Transverse colon (tissue), 4 donors: ENCODE data around the gene MAGI2. TPM values are rescaled to one million over a fixed set of nuclear protein-coding genes. Genes with fewer than 3 reads are reported as not detected.

ENCODE experiments used
- DNase-seq: peaks from one replicate; pipeline ENCODE4 v3.0.0-alpha.2; 2019
- H3K27ac ChIP-seq, 4 donors: fragments of 200-600 bp; sonication (generic); 2 replicates each; pipeline ENCODE4 v1.5.1; 2016 to 2018; ENCODE audit warnings: inconsistent platforms in 4 of 4
- H3K27me3 ChIP-seq: fragments of 200-600 bp; sonication (generic); 2 replicates; pipeline ENCODE4 v1.5.1; 2017; ENCODE audit warnings: inconsistent platforms
- H3K36me3 ChIP-seq, 4 donors: fragments of 200-600 bp; sonication (generic); 2 replicates each; pipeline ENCODE4 v1.5.1; 2017 to 2019; ENCODE audit warnings: inconsistent platforms in 4 of 4
- H3K4me1 ChIP-seq, 4 donors: fragments of 200-600 bp; sonication (generic); 2 replicates each; pipeline ENCODE4 v1.5.1; 2017 to 2020; ENCODE audit warnings: inconsistent platforms in 4 of 4
- H3K4me3 ChIP-seq, 4 donors: fragments of 200-600 bp; sonication (generic); 1 replicate in 1 of 4; 2 replicates in 3 of 4; pipeline versions ENCODE4 v1.5.1 to v1.6.1; 2017 to 2019; ENCODE audit warnings: inconsistent platforms in 4 of 4
- H3K9me3 ChIP-seq, 2 donors: fragments of 200-600 bp; sonication (generic); 2 replicates each; pipeline ENCODE4 v1.5.1; 2017 to 2019; ENCODE audit warnings: inconsistent platforms in 2 of 2
- CTCF ChIP-seq, 5 experiments: fragments of 200-600 bp in 3 of 5; fragments of 450-650 bp in 2 of 5; sonication (generic) in 3 of 5; IDR thresholded peaks; 1 replicate in 2 of 5; 2 replicates in 3 of 5; pipeline ENCODE4 v1.5.1; 2016 to 2017; ENCODE audit warnings: antibody characterized with exemption in 5 of 5, inconsistent platforms in 3 of 5, mild to moderate bottlenecking in 2 of 5, moderate library complexity in 1 of 5
- EP300 ChIP-seq: sonication (generic); formaldehyde crosslinking; IDR thresholded peaks from one replicate; pipeline ENCODE4 v1.6.1; 2017; ENCODE audit warnings: antibody characterized with exemption, low read depth
- POLR2A ChIP-seq: fragments of 450-650 bp; IDR thresholded peaks from one replicate; pipeline ENCODE4 v1.6.1; 2016; ENCODE audit warnings: antibody characterized with exemption, mild to moderate bottlenecking, moderate library complexity
- POLR2AphosphoS5 ChIP-seq, 3 donors: sonication (generic); formaldehyde crosslinking; IDR thresholded peaks; one replicate each; pipeline ENCODE4 v1.6.1; 2016; ENCODE audit warnings: antibody characterized with exemption in 3 of 3
- WGBS, 2 donors: methylation state at CpG; one replicate each; pipeline ENCODE4 v1.1.5; 2018; ENCODE audit warnings: low coverage in 1 of 2; 5-methylcytosine and 5-hydroxymethylcytosine counted together
- in situ Hi-C, 4 donors: fragments of 200-750 bp; cut with MboI; loops; one replicate each; pipeline versions ENCODE4 v1.15.0 to v1.15.1; 2017; ENCODE audit warnings: low sequenced_read_pairs in 3 of 4, low pct_ligation_motif_present in 1 of 4, low pct_unique_long_range_greater_than_20kb in 1 of 4
- intact Hi-C: fragments of 100-400 bp; cut with DNase I; formaldehyde crosslinking; loops from one replicate; pipeline ENCODE4 v1.15.1; 2023; ENCODE audit warnings: low total_unique reads
- total RNA-seq, 4 donors: library from RNA; depleted of rRNA; stranded (reverse); fragments of >200 nt; gene quantifications; one replicate each; pipeline ENCODE4 v1.1.0, GENCODE V29; 2016

The MAGI2 gene
- total RNA-seq, 4 donors from 2014 or later: 1.6 to 9.7 (median 4.1) TPM

- TF ChIP-seq CTCF (IDR thresholded peaks at IDR 0.05): no peak
- no peak for TF ChIP-seq POLR2A
- TF ChIP-seq EP300: no peak
- no peak for TF ChIP-seq POLR2AphosphoS5 (IDR thresholded peaks at IDR 0.05)
- no peak for DNase-seq
- Histone ChIP-seq H3K9me3 (no peaks in the 10 kb centered on the region), H3K4me3 (no peak overlapping the region), H3K4me1 (no peaks in the 10 kb centered on the region), H3K36me3 (no peaks in the 10 kb centered on the region), H3K27me3 (no peaks in the 10 kb centered on the region), H3K27ac (no peak overlapping the region)
- intact Hi-C loops (no loop called here), in situ Hi-C loops (no loop called here)
- WGBS, 2 donors: 45 to 56% methylated on average over 4 of the region's 4 CpGs
Observed at GRCh38 chr7:78760620-78761355, 692.7 kb downstream of the MAGI2 start.

GRCh38 chr7:78752554-78752953 lies 700.9 kb downstream of the MAGI2 start:
- no peak overlapping the region for H3K4me3 ChIP-seq
- H3K4me1 ChIP-seq: no peaks in the 10 kb centered on the region
- no peak overlapping the region for H3K27ac ChIP-seq
- peaks cover 3% of the 10 kb centered on the region in 2 donors for H3K9me3 ChIP-seq
- H3K27me3 ChIP-seq: no peaks in the 10 kb centered on the region
- no peaks in the 10 kb centered on the region for H3K36me3 ChIP-seq
- no peak for TF ChIP-seq CTCF (IDR thresholded peaks at IDR 0.05)
- no peak for TF ChIP-seq POLR2AphosphoS5 (IDR thresholded peaks at IDR 0.05)
- no peak for TF ChIP-seq EP300
- no peak for TF ChIP-seq POLR2A
- DNase-seq: no peak
- intact Hi-C loops: no loop called here
- in situ Hi-C loops: no loop called here

GRCh38 chr7:78751253-78751652 lies 702.2 kb downstream of the MAGI2 start:
- no peaks in the 10 kb centered on the region for H3K4me1 ChIP-seq
- peaks cover 3% of the 10 kb centered on the region in 2 donors for H3K9me3 ChIP-seq
- H3K27me3 ChIP-seq: no peaks in the 10 kb centered on the region
- DNase-seq: no peak
- WGBS, 2 donors: 75 to 91% methylated on average over 4 of the region's 4 CpGs
- intact Hi-C loops: no loop called here
- in situ Hi-C loops: no loop called here
- H3K27ac ChIP-seq: no peak overlapping the region
- TF ChIP-seq EP300: no peak
- TF ChIP-seq POLR2A: no peak
- no peak for TF ChIP-seq POLR2AphosphoS5 (IDR thresholded peaks at IDR 0.05)
- no peak for TF ChIP-seq CTCF (IDR thresholded peaks at IDR 0.05)
- no peaks in the 10 kb centered on the region for H3K36me3 ChIP-seq
- no peak overlapping the region for H3K4me3 ChIP-seq

GRCh38 chr7:78749052-78749746 lies 704.3 kb downstream of the MAGI2 start:
- 73 to 78% methylated on average over 5 of the region's 5 CpGs for WGBS, 2 donors
- H3K4me1 ChIP-seq: no peaks in the 10 kb centered on the region
- intact Hi-C loops: no loop called here
- no peak overlapping the region for H3K4me3 ChIP-seq
- no peak for DNase-seq
- TF ChIP-seq EP300: no peak
- TF ChIP-seq CTCF (IDR thresholded peaks at IDR 0.05): no peak
- no peak for TF ChIP-seq POLR2A
- no peak for TF ChIP-seq POLR2AphosphoS5 (IDR thresholded peaks at IDR 0.05)
- in situ Hi-C loops: no loop called here
- peaks cover 3% of the 10 kb centered on the region in 2 donors for H3K9me3 ChIP-seq
- H3K27me3 ChIP-seq: no peaks in the 10 kb centered on the region
- no peaks in the 10 kb centered on the region for H3K36me3 ChIP-seq
- no peak overlapping the region for H3K27ac ChIP-seq
